Neural progenitor cell (in vitro differentiated cells): ENCODE measurements around the gene RNF4. TPM values are rescaled to one million over a fixed set of nuclear protein-coding genes. Genes with fewer than 3 reads are reported as not detected.

ENCODE experiments used
- DNase-seq: peaks from one replicate; pipeline ENCODE4 v3.0.0-alpha.2; 2016; ENCODE audit warnings: low spot score
- H2AFZ ChIP-seq: fragments of 200-600 bp; sonication (generic); replicated peaks from 2 replicates; pipeline ENCODE4 v1.6.1; 2016; ENCODE audit warnings: antibody characterized with exemption
- H3F3A ChIP-seq: fragments of 200-600 bp; sonication (generic); 2 replicates; pipeline ENCODE4 v1.6.1; 2016; ENCODE audit warnings: antibody characterized with exemption, low read depth
- H3K27ac ChIP-seq: fragments of 200-600 bp; sonication (generic); 2 replicates; pipeline ENCODE4 v1.5.1; 2016; ENCODE audit warnings: mild to moderate bottlenecking
- H3K27me3 ChIP-seq: fragments of 200-600 bp; sonication (generic); 2 replicates; pipeline ENCODE4 v1.6.1; 2016; ENCODE audit warnings: mild to moderate bottlenecking, moderate library complexity
- H3K36me3 ChIP-seq: fragments of 200-600 bp; sonication (generic); 2 replicates; pipeline ENCODE4 v1.5.1; 2016
- H3K4me1 ChIP-seq: fragments of 200-600 bp; sonication (generic); 2 replicates; pipeline ENCODE4 v1.6.1; 2016; ENCODE audit warnings: mixed run types
- H3K4me2 ChIP-seq: fragments of 200-600 bp; sonication (generic); 2 replicates; pipeline ENCODE4 v1.6.1; 2016
- H3K4me3 ChIP-seq: fragments of 200-600 bp; sonication (generic); 2 replicates; pipeline ENCODE4 v1.5.1; 2016
- H3K79me2 ChIP-seq: fragments of 200-600 bp; sonication (generic); 2 replicates; pipeline ENCODE4 v1.6.1; 2016; ENCODE audit warnings: low read depth
- H3K9ac ChIP-seq: fragments of 200-600 bp; sonication (generic); 2 replicates; pipeline ENCODE4 v1.6.1; 2016
- H3K9me3 ChIP-seq: fragments of 200-600 bp; sonication (generic); 2 replicates; pipeline ENCODE4 v1.5.1; 2016; ENCODE audit warnings: low read depth
- H4K20me1 ChIP-seq: fragments of 200-600 bp; sonication (generic); 2 replicates; pipeline ENCODE4 v1.6.1; 2016; ENCODE audit warnings: low read depth
- H3K27ac Mint-ChIP-seq: 3 replicates; pipeline ENCODE4 v1.8.0; 2021; ENCODE audit warnings: mixed read lengths
- H3K27me3 Mint-ChIP-seq: 2 replicates; pipeline ENCODE4 v1.8.0; 2022; ENCODE audit warnings: low read depth, mild to moderate bottlenecking, inconsistent platforms, moderate library complexity, mixed read lengths; ENCODE audit not compliant: insufficient read depth
- H3K36me3 Mint-ChIP-seq: 3 replicates; pipeline ENCODE4 v1.8.0; 2021; ENCODE audit warnings: mixed read lengths
- H3K4me1 Mint-ChIP-seq: 3 replicates; pipeline ENCODE4 v1.8.0; 2021; ENCODE audit warnings: mixed read lengths
- H3K4me3 Mint-ChIP-seq: 3 replicates; pipeline ENCODE4 v1.8.0; 2021; ENCODE audit warnings: mild to moderate bottlenecking, moderate library complexity, mixed read lengths
- H3K9me3 Mint-ChIP-seq: 3 replicates; pipeline ENCODE4 v1.8.0; 2020; ENCODE audit warnings: mixed read lengths
- EZH2 ChIP-seq: fragments of 200-600 bp; sonication (generic); IDR thresholded peaks from 2 replicates; pipeline ENCODE4 v1.6.1; 2017; ENCODE audit warnings: antibody characterized with exemption, mild to moderate bottlenecking, moderate library complexity
- EZH2phosphoT487 ChIP-seq: fragments of 200-600 bp; sonication (generic); IDR thresholded peaks from 2 replicates; pipeline ENCODE4 v1.6.1; 2017; ENCODE audit warnings: antibody characterized with exemption
- total RNA-seq: library from RNA; depleted of rRNA; stranded (reverse); fragments of >200 nt; gene quantifications from 2 replicates; pipeline ENCODE4 v1.2.3, GENCODE V29; 2015; ENCODE audit warnings: low replicate concordance
- TF ChIP-seq, protein P1 (sequence below): fragments of 200-600 bp; sonication (generic); IDR thresholded peaks from 2 replicates; pipeline ENCODE4 v1.5.1; 2017; ENCODE audit warnings: antibody characterized with exemption, mild to moderate bottlenecking

RNF4 gene
- total RNA-seq, 1 donor from 2014 or later, result 73.8 TPM

DNA sequence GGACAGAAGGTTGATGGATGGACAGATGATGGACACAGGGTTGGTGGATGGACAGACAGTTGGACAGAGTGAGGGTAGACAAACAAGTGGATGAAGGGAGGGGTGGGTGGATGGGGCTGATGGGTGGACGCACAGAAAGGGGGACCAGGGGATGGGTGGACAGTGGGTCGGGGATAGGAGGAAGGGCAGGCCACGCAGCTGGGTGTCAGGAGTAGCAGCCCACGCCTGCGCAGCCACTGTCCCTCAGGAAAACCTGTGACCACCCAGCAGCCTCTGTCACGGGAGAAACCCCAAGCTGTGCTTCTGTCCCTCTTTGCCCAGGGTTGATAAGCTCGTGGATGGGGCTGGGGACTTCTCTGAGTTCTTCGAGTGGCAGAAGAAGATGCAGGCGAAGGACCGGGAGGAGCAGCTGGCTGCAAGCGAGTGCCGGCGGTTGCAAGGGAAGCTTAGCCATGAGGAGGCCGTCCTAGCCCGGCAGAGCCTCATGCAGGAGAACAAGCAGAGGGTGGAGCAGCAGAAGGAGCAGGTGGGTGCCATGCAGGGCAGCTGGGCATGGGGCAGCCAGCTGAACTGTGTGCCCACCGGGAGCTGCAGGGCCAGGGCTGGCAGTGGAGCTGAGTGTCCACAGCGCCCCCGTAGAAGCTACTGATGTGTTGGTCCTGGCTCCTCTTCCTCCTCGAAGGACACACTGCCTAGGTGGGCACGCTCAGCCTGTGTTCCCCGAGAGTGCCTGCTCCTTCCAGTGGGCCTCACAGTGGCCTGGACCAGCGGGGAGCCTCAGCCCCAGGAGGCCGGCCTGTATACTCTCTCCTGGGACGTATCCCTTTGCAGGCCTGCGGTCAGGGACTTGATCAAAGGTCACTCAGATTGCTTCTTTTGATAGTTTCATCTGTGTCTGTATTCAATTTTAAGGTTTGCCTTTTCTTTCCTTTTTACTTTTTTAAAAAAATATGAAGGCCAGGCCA is 16.8 kb upstream of the RNF4 start:
- no peaks in the 10 kb centered on the region for H3K36me3 Mint-ChIP-seq
- H2AFZ ChIP-seq, result no peak overlapping the region
- no peak overlapping the region for H3K4me3 ChIP-seq
- no peaks in the 10 kb centered on the region for H3K27me3 ChIP-seq
- TF ChIP-seq EZH2phosphoT487, result no peak
- no peak for TF ChIP-seq EZH2
- TF ChIP-seq, protein P1, sequence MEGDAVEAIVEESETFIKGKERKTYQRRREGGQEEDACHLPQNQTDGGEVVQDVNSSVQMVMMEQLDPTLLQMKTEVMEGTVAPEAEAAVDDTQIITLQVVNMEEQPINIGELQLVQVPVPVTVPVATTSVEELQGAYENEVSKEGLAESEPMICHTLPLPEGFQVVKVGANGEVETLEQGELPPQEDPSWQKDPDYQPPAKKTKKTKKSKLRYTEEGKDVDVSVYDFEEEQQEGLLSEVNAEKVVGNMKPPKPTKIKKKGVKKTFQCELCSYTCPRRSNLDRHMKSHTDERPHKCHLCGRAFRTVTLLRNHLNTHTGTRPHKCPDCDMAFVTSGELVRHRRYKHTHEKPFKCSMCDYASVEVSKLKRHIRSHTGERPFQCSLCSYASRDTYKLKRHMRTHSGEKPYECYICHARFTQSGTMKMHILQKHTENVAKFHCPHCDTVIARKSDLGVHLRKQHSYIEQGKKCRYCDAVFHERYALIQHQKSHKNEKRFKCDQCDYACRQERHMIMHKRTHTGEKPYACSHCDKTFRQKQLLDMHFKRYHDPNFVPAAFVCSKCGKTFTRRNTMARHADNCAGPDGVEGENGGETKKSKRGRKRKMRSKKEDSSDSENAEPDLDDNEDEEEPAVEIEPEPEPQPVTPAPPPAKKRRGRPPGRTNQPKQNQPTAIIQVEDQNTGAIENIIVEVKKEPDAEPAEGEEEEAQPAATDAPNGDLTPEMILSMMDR, result no peak
- no peaks in the 10 kb centered on the region for H3K79me2 ChIP-seq
- H3K36me3 ChIP-seq, result no peaks in the 10 kb centered on the region
- no peak overlapping the region for H3K27ac Mint-ChIP-seq
- H3K27me3 Mint-ChIP-seq, result peaks cover 7% of the 10 kb centered on the region
- no peaks in the 10 kb centered on the region for H4K20me1 ChIP-seq
- H3K27ac ChIP-seq, result no peak overlapping the region
- no peaks in the 10 kb centered on the region for H3K9me3 ChIP-seq
- H3K4me1 ChIP-seq, result no peaks in the 10 kb centered on the region
- no peaks in the 10 kb centered on the region for H3K9me3 Mint-ChIP-seq
- no peaks in the 10 kb centered on the region for H3F3A ChIP-seq
- DNase-seq, result no peak
- no peak overlapping the region for H3K9ac ChIP-seq
- H3K4me3 Mint-ChIP-seq, result no peak overlapping the region
- no peaks in the 10 kb centered on the region for H3K4me1 Mint-ChIP-seq
- H3K4me2 ChIP-seq, result no peak overlapping the region

DNA sequence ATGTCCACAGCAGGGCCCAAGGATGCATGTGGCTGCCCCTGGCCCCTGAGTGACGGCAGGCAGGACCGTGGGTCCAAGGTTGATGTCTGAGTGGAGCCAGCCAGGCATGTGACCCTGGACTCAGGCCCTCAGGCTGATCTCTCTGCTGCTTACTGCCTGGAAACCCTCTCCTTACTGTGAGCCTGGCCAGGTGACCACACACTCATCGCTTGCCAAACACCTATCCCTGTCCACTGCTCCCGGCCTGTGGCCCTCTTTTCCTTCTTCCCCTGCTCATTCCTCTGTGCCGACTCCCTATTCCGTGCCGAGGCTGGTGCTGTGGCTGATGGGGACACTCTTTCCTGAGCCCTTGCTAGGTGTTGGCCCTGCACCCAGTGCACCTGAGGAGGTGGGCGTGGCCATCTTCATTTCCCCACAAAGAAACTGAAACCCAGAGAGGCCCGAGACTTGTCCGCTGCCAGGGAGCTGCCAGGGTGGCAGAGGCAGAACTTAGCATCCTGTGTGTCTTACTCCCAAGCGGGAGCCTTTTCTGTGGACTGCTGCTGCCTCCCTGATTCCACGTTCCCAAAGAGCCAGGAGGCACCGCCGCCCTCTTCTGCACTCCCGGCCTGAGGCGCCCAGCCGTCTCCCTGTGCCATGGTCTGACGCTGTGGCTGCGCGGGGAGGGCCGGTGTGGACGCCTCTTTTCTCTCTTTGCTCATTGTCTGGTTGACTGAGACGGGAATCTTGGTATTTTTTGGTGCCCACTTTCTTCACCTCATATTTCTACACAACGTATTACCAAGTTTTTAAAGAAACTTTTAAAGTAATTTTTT is 11.2 kb upstream of the RNF4 start:
- Mint-ChIP-seq H3K36me3 (no peaks in the 10 kb centered on the region), H3K9me3 (no peaks in the 10 kb centered on the region), H3K27me3 (peaks cover 6% of the 10 kb centered on the region), H3K4me3 (no peak overlapping the region), H3K27ac (no peak overlapping the region), H3K4me1 (peaks cover 6% of the 10 kb centered on the region)
- Histone ChIP-seq H3K4me1 (peaks cover 5% of the 10 kb centered on the region), H3K27ac (no peak overlapping the region), H2AFZ (no peak overlapping the region), H3K27me3 (peaks cover 20% of the 10 kb centered on the region), H3K9me3 (no peaks in the 10 kb centered on the region), H3K4me2 (no peak overlapping the region), H3K79me2 (no peaks in the 10 kb centered on the region), H3K4me3 (no peak overlapping the region), H3K9ac (no peak overlapping the region), H3K36me3 (no peaks in the 10 kb centered on the region), H4K20me1 (no peaks in the 10 kb centered on the region), H3F3A (peaks cover 8% of the 10 kb centered on the region)
- DNase-seq, result no peak
- TF ChIP-seq, protein P1, result no peak
- no peak for TF ChIP-seq EZH2phosphoT487
- no peak for TF ChIP-seq EZH2

DNA sequence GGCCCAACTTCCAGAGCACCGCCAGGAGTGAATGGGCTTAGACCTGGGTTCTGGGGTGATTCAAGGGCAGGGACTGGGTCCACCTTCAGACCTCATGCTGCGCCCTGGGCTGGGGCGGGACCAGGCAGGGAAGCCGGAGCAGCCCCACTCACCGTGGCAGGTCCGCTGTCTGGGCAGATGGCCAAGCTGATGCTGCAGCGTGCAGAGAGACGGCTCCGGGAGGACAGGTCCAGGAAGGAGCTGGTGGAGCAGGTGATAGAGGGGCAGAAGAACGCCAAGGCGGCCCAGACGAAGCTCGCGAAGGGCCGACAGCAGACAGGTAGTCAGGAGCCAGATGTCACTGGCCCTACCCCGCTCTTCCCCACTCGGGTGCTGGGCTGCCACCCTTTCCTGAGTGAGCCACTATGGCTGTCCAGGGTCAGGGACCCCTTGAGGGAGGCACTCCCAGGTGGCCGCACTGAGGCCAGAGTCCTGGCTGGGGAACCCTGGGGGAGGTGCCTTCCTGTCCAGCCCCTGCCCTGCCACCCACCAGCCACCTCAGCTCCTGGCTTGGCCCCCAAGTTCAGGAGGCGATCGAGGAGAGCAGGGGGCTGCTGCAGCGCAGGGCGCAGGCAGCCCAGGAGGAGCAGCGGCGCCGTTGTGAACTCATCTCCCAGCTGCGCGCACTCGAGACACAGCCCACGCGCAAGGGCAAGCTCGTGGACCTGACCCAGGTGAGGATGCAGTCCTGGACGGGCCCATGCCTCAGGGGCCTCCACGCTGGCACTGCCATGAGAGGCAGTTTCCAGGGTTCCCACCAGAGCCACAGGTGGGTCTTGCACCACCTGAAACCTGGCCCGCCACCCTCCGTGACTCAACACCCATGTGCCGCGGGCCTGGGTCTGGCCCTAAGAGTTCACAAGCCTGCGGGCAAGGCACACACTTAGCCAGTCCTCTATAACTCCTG is 10.1 kb upstream of the RNF4 start:
- peaks cover 6% of the 10 kb centered on the region for H3K27me3 Mint-ChIP-seq
- Histone ChIP-seq H3K27me3 (peaks cover 32% of the 10 kb centered on the region), H4K20me1 (no peaks in the 10 kb centered on the region), H3K9ac (no peak overlapping the region), H3K36me3 (no peaks in the 10 kb centered on the region), H3K4me2 (no peak overlapping the region), H2AFZ (no peak overlapping the region), H3K79me2 (no peaks in the 10 kb centered on the region), H3K4me3 (no peak overlapping the region), H3F3A (peaks cover 19% of the 10 kb centered on the region), H3K27ac (no peak overlapping the region), H3K4me1 (peaks cover 5% of the 10 kb centered on the region), H3K9me3 (no peaks in the 10 kb centered on the region)
- TF ChIP-seq EZH2phosphoT487 (no peak), EZH2 (no peak)
- TF ChIP-seq, protein P1, result no peak
- H3K4me1 Mint-ChIP-seq, result peaks cover 8% of the 10 kb centered on the region
- no peaks in the 10 kb centered on the region for H3K9me3 Mint-ChIP-seq
- no peak overlapping the region for H3K4me3 Mint-ChIP-seq
- no peak overlapping the region for H3K27ac Mint-ChIP-seq
- no peak for DNase-seq
- H3K36me3 Mint-ChIP-seq, result peaks cover 1% of the 10 kb centered on the region
